OCI-LY1 (cell line): ENCODE results near the gene PHLPP1.

Experiments used
- H2AFZ ChIP-seq: fragments of 200-600 bp; sonication (generic), shearing (Covaris generic); 2 replicates; pipeline ENCODE4 v1.6.0; 2014; ENCODE audit warnings: antibody characterized with exemption, mild to moderate bottlenecking, low read length
- H3F3A ChIP-seq: fragments of 200-600 bp; sonication (generic), shearing (Covaris generic); 2 replicates; pipeline ENCODE4 v1.6.0; 2014; ENCODE audit warnings: mild to moderate bottlenecking, antibody characterized with exemption, low read length, moderate library complexity; ENCODE audit not compliant: insufficient read depth
- H3K27ac ChIP-seq: fragments of 200-600 bp; sonication (generic); 2 replicates; pipeline ENCODE4 v1.5.1; 2014; ENCODE audit warnings: low read length, mixed run types, mild to moderate bottlenecking, low read depth; ENCODE audit not compliant: poor library complexity, severe bottlenecking
- H3K27me3 ChIP-seq: fragments of 200-600 bp; sonication (generic); 2 replicates; pipeline ENCODE4 v1.6.0; 2014; ENCODE audit warnings: antibody characterized with exemption, mild to moderate bottlenecking, low read length, moderate library complexity; ENCODE audit not compliant: insufficient read depth
- H3K36me3 ChIP-seq: fragments of 200-600 bp; sonication (generic); 2 replicates; pipeline ENCODE4 v1.6.1; 2014; ENCODE audit warnings: mild to moderate bottlenecking, antibody characterized with exemption, low read length, moderate library complexity, mixed read lengths; ENCODE audit not compliant: insufficient read depth
- H3K4me1 ChIP-seq: fragments of 200-600 bp; sonication (generic); 2 replicates; pipeline ENCODE4 v1.5.1; 2014; ENCODE audit warnings: mild to moderate bottlenecking, low read length, moderate library complexity; ENCODE audit not compliant: insufficient read depth, severe bottlenecking
- H3K4me2 ChIP-seq: fragments of 200-600 bp; sonication (generic), shearing (Covaris generic); 2 replicates; pipeline ENCODE4 v1.6.1; 2014; ENCODE audit warnings: low read length
- H3K4me3 ChIP-seq: fragments of 200-600 bp; sonication (generic); 2 replicates; pipeline ENCODE4 v1.5.1; 2014; ENCODE audit warnings: low read length, low read depth, mild to moderate bottlenecking, mixed read lengths; ENCODE audit not compliant: poor library complexity, severe bottlenecking
- H3K79me2 ChIP-seq: fragments of 200-600 bp; shearing (Covaris generic); 2 replicates; pipeline ENCODE4 v1.6.1; 2016; ENCODE audit warnings: mixed run types, low read length, mixed read lengths; ENCODE audit not compliant: insufficient read depth
- H3K9ac ChIP-seq: fragments of 200-600 bp; sonication (generic), shearing (Covaris generic); 2 replicates; pipeline ENCODE4 v1.6.1; 2014; ENCODE audit warnings: mild to moderate bottlenecking, low read length, mixed read lengths
- H3K9me2 ChIP-seq: fragments of 200-600 bp; sonication (generic), shearing (Covaris generic); 2 replicates; pipeline ENCODE4 v1.6.1; 2014; ENCODE audit warnings: low read depth, mild to moderate bottlenecking, low read length, mixed read lengths
- H3K9me3 ChIP-seq: fragments of 200-600 bp; shearing (Covaris generic); 2 replicates; pipeline ENCODE4 v1.6.1; 2014; ENCODE audit warnings: low read length, mixed read lengths
- H4K20me1 ChIP-seq: fragments of 200-600 bp; sonication (generic), shearing (Covaris generic); 2 replicates; pipeline ENCODE4 v1.6.0; 2016; ENCODE audit warnings: mild to moderate bottlenecking, low read length; ENCODE audit not compliant: insufficient read depth
- CTCF ChIP-seq: fragments of 200-600 bp; sonication (generic), shearing (Covaris generic); IDR thresholded peaks from 2 replicates; pipeline ENCODE4 v1.5.1; 2017; ENCODE audit warnings: mild to moderate bottlenecking, antibody characterized with exemption, low read length, moderate library complexity, mixed read lengths
- EZH2 ChIP-seq: fragments of 200-600 bp; sonication (generic), shearing (Covaris generic); IDR thresholded peaks from 2 replicates; pipeline ENCODE4 v1.8.0; 2017; ENCODE audit warnings: borderline replicate concordance, mixed run types, mild to moderate bottlenecking, antibody characterized with exemption, low read length, moderate library complexity, mixed read lengths

The PHLPP1 gene

GRCh38 chr18:62868645-62869044, 153.3 kb downstream of the PHLPP1 start:
- Histone ChIP-seq H3K4me3 (no peak overlapping the region), H4K20me1 (no peaks in the 10 kb centered on the region), H3K79me2 (no peaks in the 10 kb centered on the region), H3K4me2 (no peak overlapping the region), H3K36me3 (no peaks in the 10 kb centered on the region), H3K9me3 (no peaks in the 10 kb centered on the region), H3K27ac (no peak overlapping the region), H3K4me1 (peaks cover 16% of the 10 kb centered on the region), H3K9me2 (no peaks in the 10 kb centered on the region), H3K9ac (no peak overlapping the region), H3F3A (no peaks in the 10 kb centered on the region), H3K27me3 (no peaks in the 10 kb centered on the region), H2AFZ (no peak overlapping the region)
- TF ChIP-seq CTCF (no peak), EZH2 (no peak)

GRCh38 chr18:62870643-62871042, 155.3 kb downstream of the PHLPP1 start:
- Histone ChIP-seq H3K79me2 (no peaks in the 10 kb centered on the region), H3K4me1 (peaks cover 16% of the 10 kb centered on the region)

GRCh38 chr18:62875323-62875722, 160.0 kb downstream of the PHLPP1 start:
- no peaks in the 10 kb centered on the region for H3K4me1 ChIP-seq
- no peaks in the 10 kb centered on the region for H3K9me2 ChIP-seq
- no peaks in the 10 kb centered on the region for H3K9me3 ChIP-seq
- no peak overlapping the region for H3K9ac ChIP-seq
- H3K27ac ChIP-seq = no peak overlapping the region
- no peak overlapping the region for H3K4me2 ChIP-seq
- H3K79me2 ChIP-seq = no peaks in the 10 kb centered on the region
- H2AFZ ChIP-seq = no peak overlapping the region
- no peaks in the 10 kb centered on the region for H3K36me3 ChIP-seq
- no peaks in the 10 kb centered on the region for H3F3A ChIP-seq
- TF ChIP-seq CTCF (no peak), EZH2 (no peak)
- H4K20me1 ChIP-seq = no peaks in the 10 kb centered on the region
- no peak overlapping the region for H3K4me3 ChIP-seq
- no peaks in the 10 kb centered on the region for H3K27me3 ChIP-seq

More at GRCh38 chr18:62870643-62871042, 155.3 kb downstream of the PHLPP1 start:
- Histone ChIP-seq H3K4me2 (no peak overlapping the region), H3K9ac (no peak overlapping the region), H3K9me3 (no peaks in the 10 kb centered on the region), H3K27ac (no peak overlapping the region), H3F3A (no peaks in the 10 kb centered on the region), H2AFZ (no peak overlapping the region), H3K9me2 (no peaks in the 10 kb centered on the region), H3K4me3 (no peak overlapping the region), H4K20me1 (no peaks in the 10 kb centered on the region), H3K27me3 (no peaks in the 10 kb centered on the region), H3K36me3 (no peaks in the 10 kb centered on the region)
- TF ChIP-seq EZH2 (no peak), CTCF (no peak)
